Progenitor cell of endocrine pancreas (in vitro differentiated cells): ENCODE measurements around the gene DNAH9. TPM values are rescaled to one million over a fixed set of nuclear protein-coding genes. Genes with fewer than 3 reads are reported as not detected.

ENCODE experiments used
- DNase-seq: peaks from one replicate; pipeline ENCODE4 v3.0.0; 2021; ENCODE audit warnings: low spot score; ENCODE audit not compliant: unreplicated experiment
- H3K27ac Mint-ChIP-seq: 2 replicates; pipeline ENCODE4 v1.8.0; 2021; ENCODE audit warnings: mild to moderate bottlenecking, moderate library complexity, mixed read lengths
- H3K27me3 Mint-ChIP-seq: 2 replicates; pipeline ENCODE4 v1.8.0; 2021; ENCODE audit warnings: mixed read lengths
- H3K36me3 Mint-ChIP-seq: 2 replicates; pipeline ENCODE4 v1.8.0; 2022; ENCODE audit warnings: mixed read lengths; ENCODE audit not compliant: insufficient read depth
- H3K4me1 Mint-ChIP-seq: 2 replicates; pipeline ENCODE4 v1.8.0; 2021; ENCODE audit warnings: low read depth, mixed read lengths
- H3K4me3 Mint-ChIP-seq: 2 replicates; pipeline ENCODE4 v1.8.0; 2021; ENCODE audit warnings: low read depth, mild to moderate bottlenecking, moderate library complexity, mixed read lengths
- H3K9me3 Mint-ChIP-seq: 2 replicates; pipeline ENCODE4 v1.8.0; 2021; ENCODE audit warnings: low read depth, mixed read lengths
- CTCF ChIP-seq: fragments of 200-600 bp; sonication (generic); IDR thresholded peaks from one replicate; pipeline ENCODE4 v1.5.0; 2021; ENCODE audit warnings: antibody characterized with exemption, mild to moderate bottlenecking; ENCODE audit not compliant: unreplicated experiment
- total RNA-seq: library from RNA; stranded (reverse); gene quantifications from 2 replicates; pipeline ENCODE4 v1.2.1, GENCODE V29; 2021

DNAH9 gene
- total RNA-seq, 1 donor from 2014 or later = 1.5 TPM

- H3K9me3 Mint-ChIP-seq = peaks cover 3% of the 10 kb centered on the region
- H3K27me3 Mint-ChIP-seq = peaks cover 11% of the 10 kb centered on the region
- no peak for DNase-seq
- H3K36me3 Mint-ChIP-seq = no peaks in the 10 kb centered on the region
- no peak overlapping the region for H3K27ac Mint-ChIP-seq
- no peak for TF ChIP-seq CTCF
- H3K4me1 Mint-ChIP-seq = no peaks in the 10 kb centered on the region
- no peak overlapping the region for H3K4me3 Mint-ChIP-seq
Measured at GRCh38 chr17:11719856-11720255, 121.6 kb downstream of the DNAH9 start.

GRCh38 chr17:11720816-11721215, 122.5 kb downstream of the DNAH9 start:
- Mint-ChIP-seq H3K27me3 (peaks cover 11% of the 10 kb centered on the region), H3K9me3 (peaks cover 3% of the 10 kb centered on the region), H3K36me3 (no peaks in the 10 kb centered on the region), H3K4me1 (no peaks in the 10 kb centered on the region), H3K27ac (no peak overlapping the region), H3K4me3 (no peak overlapping the region)
- DNase-seq = no peak
- no peak for TF ChIP-seq CTCF

GRCh38 chr17:11730747-11731146, 132.5 kb downstream of the DNAH9 start:
- Mint-ChIP-seq H3K4me3 (no peak overlapping the region), H3K4me1 (no peaks in the 10 kb centered on the region), H3K9me3 (no peaks in the 10 kb centered on the region), H3K27me3 (peaks cover 2% of the 10 kb centered on the region), H3K36me3 (no peaks in the 10 kb centered on the region), H3K27ac (no peak overlapping the region)
- TF ChIP-seq CTCF = no peak
- no peak for DNase-seq

GRCh38 chr17:11736613-11737312, 138.5 kb downstream of the DNAH9 start:
- H3K36me3 Mint-ChIP-seq = no peaks in the 10 kb centered on the region
- H3K27me3 Mint-ChIP-seq = peaks cover 6% of the 10 kb centered on the region
- H3K9me3 Mint-ChIP-seq = no peaks in the 10 kb centered on the region
- no peak for TF ChIP-seq CTCF
- H3K27ac Mint-ChIP-seq = no peak overlapping the region
- no peak for DNase-seq
- no peak overlapping the region for H3K4me3 Mint-ChIP-seq
- peaks cover 2% of the 10 kb centered on the region for H3K4me1 Mint-ChIP-seq

- DNase-seq = no peak
- H3K27ac Mint-ChIP-seq = no peak overlapping the region
- H3K4me1 Mint-ChIP-seq = peaks cover 2% of the 10 kb centered on the region
- no peak for TF ChIP-seq CTCF
- H3K36me3 Mint-ChIP-seq = no peaks in the 10 kb centered on the region
- no peak overlapping the region for H3K4me3 Mint-ChIP-seq
- H3K27me3 Mint-ChIP-seq = peaks cover 11% of the 10 kb centered on the region
- H3K9me3 Mint-ChIP-seq = no peaks in the 10 kb centered on the region
Measured at GRCh38 chr17:11737313-11737679, 139.0 kb downstream of the DNAH9 start.
